Ovary (tissue), 9 donors: ENCODE measurements around the gene EEF1A2. TPM values are rescaled to one million over a fixed set of nuclear protein-coding genes. Genes with fewer than 3 reads are reported as not detected.

Experiments
- DNase-seq, 5 donors: peaks; one replicate each; pipeline ENCODE4 v3.0.0-alpha.2; 2019 to 2020
- H3K27ac ChIP-seq, 2 donors: fragments of 200-600 bp; one replicate each; pipeline versions ENCODE4 v1.5.1 to v1.8.0; 2019 to 2022
- H3K27me3 ChIP-seq: fragments of 200-600 bp; one replicate; pipeline ENCODE4 v1.8.0; 2022
- H3K36me3 ChIP-seq: fragments of 200-600 bp; sonication (generic); one replicate; pipeline ENCODE4 v1.5.1; 2019
- H3K4me1 ChIP-seq: one replicate; pipeline ENCODE4 v1.8.1; 2013; ENCODE audit warnings: mild to moderate bottlenecking, moderate library complexity; ENCODE audit not compliant: insufficient read depth
- H3K4me3 ChIP-seq: fragments of 200-600 bp; sonication (generic); one replicate; pipeline ENCODE4 v1.5.1; 2017
- H3K9me3 ChIP-seq, 2 donors: fragments of 200-600 bp in 1 of 2; sonication (generic) in 1 of 2; one replicate each; pipeline versions ENCODE4 v1.5.1 to v1.8.1; 2013 to 2019; ENCODE audit warnings: mild to moderate bottlenecking in 1 of 2, moderate library complexity in 1 of 2
- CTCF ChIP-seq, 3 donors: fragments of 450-650 bp in 2 of 3; fragments of 200-600 bp in 1 of 3; IDR thresholded peaks; one replicate each; pipeline versions ENCODE4 v1.5.1 to v1.8.0; 2016 to 2022; ENCODE audit warnings: antibody characterized with exemption in 3 of 3, mild to moderate bottlenecking in 1 of 3
- EP300 ChIP-seq: sonication (generic); formaldehyde crosslinking; IDR thresholded peaks from one replicate; pipeline ENCODE4 v1.6.1; 2017; ENCODE audit warnings: antibody characterized with exemption
- POLR2A ChIP-seq: fragments of 450-650 bp; IDR thresholded peaks from one replicate; pipeline ENCODE4 v1.6.1; 2017; ENCODE audit warnings: antibody characterized with exemption, mild to moderate bottlenecking, moderate library complexity
- WGBS, 3 donors: extraction: QIAGEN DNeasy Blood & Tissue Kit in 1 of 3; methylation state at CpG; one replicate each; pipeline versions ENCODE4 v1.1.5 to v1.1.7; 2013 to 2017; 5-methylcytosine and 5-hydroxymethylcytosine counted together
- intact Hi-C, 4 donors: fragments of 100-400 bp; cut with DNase I; formaldehyde crosslinking; loops; one replicate each; pipeline versions ENCODE4 v1.11.0 to v1.15.1; 2022 to 2023
- polyA plus RNA-seq, 2 donors: library from polyadenylated mRNA; stranded (reverse); fragments of 200-250 nt in 1 of 2; fragments of 350-450 nt in 1 of 2; fragmentation: Illumina TruSeq in 1 of 2; extraction: RNeasy Lipid Tissue Mini Kit (QIAGEN cat#74804) in 1 of 2; gene quantifications; one replicate each; pipeline ENCODE4 v1.2.3, GENCODE V29; 2013 to 2014
- total RNA-seq, 7 donors: library from RNA; depleted of rRNA in 2 of 7; stranded (reverse); fragments of >200 nt in 2 of 7; fragmentation: NEBNext Ultra II Directional in 3 of 7; extraction: Animal tissue kit (Norgen Biotek cat#: 25700) in 3 of 7; gene quantifications; one replicate each; pipeline versions ENCODE4 v1.1.0 to v1.2.4, GENCODE V29; 2016 to 2023
- donor health status: DM: no; HTN: no; CAD: no; lungs with moderate emphysema.
- donor health status: DM: no; HTN: no; CAD: no.
- donor health status: Bipolar disorder and iron deficiency.
- donor health status: DM: yes; HTN: yes; CAD: no.
- donor health status: DM: no; HTN: no; CAD: no.
- donor health status: DM: yes; HTN: yes; CAD: no.

EEF1A2 gene
- total and polyA plus RNA-seq, 9 donors, result 0.25 to 1.3 (median 0.69) TPM

GRCh38 chr20:63520504-63520933 is 21.6 kb upstream of the EEF1A2 start, which contains the start of gene PPDPF:
TSS of gene PPDPF (plus strand) at chr20:63520765. CDS start at chr20:63521309, 544 bp downstream.
- H3K27ac ChIP-seq, result peak within 1 kb of the TSS; percentile 54 to 92
- TF ChIP-seq CTCF (IDR thresholded peaks at IDR 0.05) (no peak), POLR2A (peak; percentile 93), EP300 (no peak)
- DNase-seq, result peak; percentile 81 to 91 (median 89)
- no peaks in the 10 kb centered on the region for H3K36me3 ChIP-seq
- no peaks in the 10 kb centered on the region for H3K9me3 ChIP-seq
- intact Hi-C loops, result no loop called here
- H3K27me3 ChIP-seq, result no peaks in the 10 kb centered on the region
- 0 to 1% (median 0%) methylated on average over 32 to 64 of the region's 64 CpGs for WGBS, 3 donors
- peaks cover 10% of the 10 kb centered on the region for H3K4me1 ChIP-seq
- peak within 1 kb of the TSS; percentile 69 for H3K4me3 ChIP-seq

- WGBS, 3 donors, result 1% methylated on average over 50 to 72 of the region's 72 CpGs
- DNase-seq, result peak; percentile 67 to 82 (median 81)
- TF ChIP-seq EP300 (no peak), POLR2A (no peak), CTCF (IDR thresholded peaks at IDR 0.05) (peak in 2 of 3 donors; percentile 35 to 44)
- H3K4me1 ChIP-seq, result peaks cover 10% of the 10 kb centered on the region
- peak overlapping the region; percentile 69 for H3K4me3 ChIP-seq
- H3K9me3 ChIP-seq, result no peaks in the 10 kb centered on the region
- H3K36me3 ChIP-seq, result no peaks in the 10 kb centered on the region
- no peaks in the 10 kb centered on the region for H3K27me3 ChIP-seq
- intact Hi-C loops, result no loop called here
- H3K27ac ChIP-seq, result peak overlapping the region; percentile 15 to 92
Observed at GRCh38 chr20:63519668-63520503, 21.0 kb upstream of the EEF1A2 start.

- intact Hi-C loops, result no loop called here
- Histone ChIP-seq H3K27me3 (no peaks in the 10 kb centered on the region), H3K27ac (peak overlapping the region in 1 of 2 donors; percentile 92), H3K4me1 (peaks cover 10% of the 10 kb centered on the region), H3K36me3 (no peaks in the 10 kb centered on the region), H3K4me3 (peak overlapping the region; percentile 69), H3K9me3 (no peaks in the 10 kb centered on the region)
- DNase-seq, result peak in 3 of 5 donors; percentile 50 to 59 (median 54)
- no peak for TF ChIP-seq CTCF (IDR thresholded peaks at IDR 0.05)
- TF ChIP-seq POLR2A, result no peak
- TF ChIP-seq EP300, result no peak
- 57 to 76% (median 69%) methylated on average over 31 to 32 of the region's 32 CpGs for WGBS, 3 donors
Observed at GRCh38 chr20:63518946-63519667, 20.2 kb upstream of the EEF1A2 start.

- Histone ChIP-seq H3K36me3 (no peaks in the 10 kb centered on the region), H3K4me3 (no peak overlapping the region), H3K9me3 (no peaks in the 10 kb centered on the region), H3K4me1 (peaks cover 10% of the 10 kb centered on the region), H3K27ac (no peak overlapping the region), H3K27me3 (no peaks in the 10 kb centered on the region)
- TF ChIP-seq POLR2A, result no peak
- no peak for TF ChIP-seq EP300
- TF ChIP-seq CTCF (IDR thresholded peaks at IDR 0.05), result no peak
- intact Hi-C loops, result no loop called here
- WGBS, 3 donors, result 66 to 87% (median 73%) methylated on average over 20 of the region's 20 CpGs
- DNase-seq, result peak in 2 of 5 donors; percentile 42 to 48
Observed at GRCh38 chr20:63518351-63518861, 19.5 kb upstream of the EEF1A2 start.
